ENCODE data around the gene SLC23A1. TPM values are rescaled to one million over a fixed set of nuclear protein-coding genes. Genes with fewer than 3 reads are reported as not detected.

Gene SLC23A1
- total RNA-seq, 2 donors from 2014 or later: 0.35 to 0.93 TPM

- Histone ChIP-seq H3K9ac (ENCODE audit: extremely low read depth, low read length, poor library complexity, severe bottlenecking) (no peak overlapping the region), H3K9me3 (ENCODE audit: control insufficient read depth, low read length) (no peaks in the 10 kb centered on the region), H3K27ac (ENCODE audit: low read depth, low read length) (no peak overlapping the region), H3K4me3 (ENCODE audit: low read length) (no peak overlapping the region), H3K36me3 (ENCODE audit: control insufficient read depth, insufficient read depth, low read length) (peaks cover 3% of the 10 kb centered on the region), H3K4me1 (ENCODE audit: control insufficient read depth, insufficient read depth, low read length) (peaks cover 6% of the 10 kb centered on the region), H3K27me3 (ENCODE audit: control insufficient read depth, insufficient read depth, low read length, poor library complexity, severe bottlenecking) (no peaks in the 10 kb centered on the region)
- TF ChIP-seq, protein P1, sequence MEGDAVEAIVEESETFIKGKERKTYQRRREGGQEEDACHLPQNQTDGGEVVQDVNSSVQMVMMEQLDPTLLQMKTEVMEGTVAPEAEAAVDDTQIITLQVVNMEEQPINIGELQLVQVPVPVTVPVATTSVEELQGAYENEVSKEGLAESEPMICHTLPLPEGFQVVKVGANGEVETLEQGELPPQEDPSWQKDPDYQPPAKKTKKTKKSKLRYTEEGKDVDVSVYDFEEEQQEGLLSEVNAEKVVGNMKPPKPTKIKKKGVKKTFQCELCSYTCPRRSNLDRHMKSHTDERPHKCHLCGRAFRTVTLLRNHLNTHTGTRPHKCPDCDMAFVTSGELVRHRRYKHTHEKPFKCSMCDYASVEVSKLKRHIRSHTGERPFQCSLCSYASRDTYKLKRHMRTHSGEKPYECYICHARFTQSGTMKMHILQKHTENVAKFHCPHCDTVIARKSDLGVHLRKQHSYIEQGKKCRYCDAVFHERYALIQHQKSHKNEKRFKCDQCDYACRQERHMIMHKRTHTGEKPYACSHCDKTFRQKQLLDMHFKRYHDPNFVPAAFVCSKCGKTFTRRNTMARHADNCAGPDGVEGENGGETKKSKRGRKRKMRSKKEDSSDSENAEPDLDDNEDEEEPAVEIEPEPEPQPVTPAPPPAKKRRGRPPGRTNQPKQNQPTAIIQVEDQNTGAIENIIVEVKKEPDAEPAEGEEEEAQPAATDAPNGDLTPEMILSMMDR (conservative IDR thresholded peaks at IDR 0.05): no peak
- DNase-seq: peak; percentile 43
- Mint-ChIP-seq H3K27ac (no peak overlapping the region), H3K27me3 (ENCODE audit: insufficient read depth) (no peaks in the 10 kb centered on the region), H3K36me3 (ENCODE audit: low read depth) (peaks cover 10% of the 10 kb centered on the region), H3K4me1 (peaks cover 12% of the 10 kb centered on the region), H3K4me3 (no peak overlapping the region), H3K9me3 (peaks cover 2% of the 10 kb centered on the region)
- 93 to 97% methylated on average over 10 to 13 of the region's 13 CpGs for WGBS, 2 experiments (ENCODE audit: insufficient coverage in 1 of 2, insufficient read length in 1 of 2)
Observed at GRCh38 chr5:139378941-139379361, 4.1 kb downstream of the SLC23A1 start.

GRCh38 chr5:139378101-139378825 lies 4.8 kb downstream of the SLC23A1 start:
- no peak overlapping the region for H3K27ac ChIP-seq (ENCODE audit: low read depth, low read length)
- H3K4me3 ChIP-seq (ENCODE audit: low read length): no peak overlapping the region
- Mint-ChIP-seq H3K36me3 (ENCODE audit: low read depth) (peaks cover 15% of the 10 kb centered on the region), H3K4me3 (no peak overlapping the region), H3K9me3 (peaks cover 2% of the 10 kb centered on the region), H3K27me3 (ENCODE audit: insufficient read depth) (no peaks in the 10 kb centered on the region), H3K4me1 (peaks cover 9% of the 10 kb centered on the region), H3K27ac (no peak overlapping the region)
- no peaks in the 10 kb centered on the region for H3K27me3 ChIP-seq (ENCODE audit: control insufficient read depth, insufficient read depth, low read length, poor library complexity, severe bottlenecking)
- peaks cover 8% of the 10 kb centered on the region for H3K36me3 ChIP-seq (ENCODE audit: control insufficient read depth, insufficient read depth, low read length)
- no peaks in the 10 kb centered on the region for H3K9me3 ChIP-seq (ENCODE audit: control insufficient read depth, low read length)
- TF ChIP-seq, protein P1 (conservative IDR thresholded peaks at IDR 0.05): no peak
- WGBS, 2 experiments (ENCODE audit: insufficient coverage in 1 of 2, insufficient read length in 1 of 2): 93 to 97% methylated on average over 37 to 47 of the region's 47 CpGs
- DNase-seq: peak; percentile 64
- H3K9ac ChIP-seq (ENCODE audit: extremely low read depth, low read length, poor library complexity, severe bottlenecking): no peak overlapping the region
- peaks cover 6% of the 10 kb centered on the region for H3K4me1 ChIP-seq (ENCODE audit: control insufficient read depth, insufficient read depth, low read length)

DNA sequence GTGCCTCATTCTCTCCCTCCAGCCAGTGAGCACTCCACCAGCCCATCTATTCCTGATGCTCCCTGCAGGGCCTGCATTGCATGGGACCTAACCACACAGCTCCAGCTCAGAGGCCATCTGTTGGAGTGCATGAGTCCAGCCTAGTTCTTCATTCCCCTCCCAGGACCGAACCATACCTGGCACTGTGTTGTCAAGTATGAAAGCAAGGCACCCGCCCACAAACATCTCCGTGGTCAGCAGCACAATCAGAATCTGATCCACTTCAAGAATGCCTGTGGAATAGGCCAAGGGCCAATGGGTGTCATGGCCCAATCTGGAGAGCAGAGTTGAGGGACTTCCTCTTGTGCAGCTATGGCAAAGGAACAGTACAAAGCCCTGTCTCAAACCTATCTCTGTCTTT lies 5.9 kb downstream of the SLC23A1 start:
- WGBS, 2 experiments (ENCODE audit: insufficient coverage in 1 of 2, insufficient read length in 1 of 2): 96 to 100% methylated on average over 3 of the region's 3 CpGs
- Mint-ChIP-seq H3K27me3 (ENCODE audit: insufficient read depth) (no peaks in the 10 kb centered on the region), H3K4me1 (peaks cover 3% of the 10 kb centered on the region)

More for the DNA sequence above, 5.9 kb downstream of the SLC23A1 start:
- no peak overlapping the region for H3K4me3 ChIP-seq (ENCODE audit: low read length)
- Mint-ChIP-seq H3K27ac (no peak overlapping the region), H3K4me3 (no peak overlapping the region), H3K36me3 (ENCODE audit: low read depth) (peaks cover 21% of the 10 kb centered on the region), H3K9me3 (peaks cover 2% of the 10 kb centered on the region)
- H3K9ac ChIP-seq (ENCODE audit: extremely low read depth, low read length, poor library complexity, severe bottlenecking): no peak overlapping the region
- H3K36me3 ChIP-seq (ENCODE audit: control insufficient read depth, insufficient read depth, low read length): peaks cover 16% of the 10 kb centered on the region
- peak; percentile 44 for DNase-seq
- no peak overlapping the region for H3K27ac ChIP-seq (ENCODE audit: low read depth, low read length)
- peaks cover under 1% of the 10 kb centered on the region for H3K4me1 ChIP-seq (ENCODE audit: control insufficient read depth, insufficient read depth, low read length)
- H3K9me3 ChIP-seq (ENCODE audit: control insufficient read depth, low read length): no peaks in the 10 kb centered on the region
- TF ChIP-seq, protein P1 (conservative IDR thresholded peaks at IDR 0.05): no peak
- no peaks in the 10 kb centered on the region for H3K27me3 ChIP-seq (ENCODE audit: control insufficient read depth, insufficient read depth, low read length, poor library complexity, severe bottlenecking)

All from endodermal cell (in vitro differentiated cells).